22Rv1 (cell line): ENCODE results near the gene C12orf42.
A peak's percentile ranks its signal among the peaks of the same experiment; 100 is the strongest.

ENCODE experiments used
- H3K27ac ChIP-seq: fragments of 450-650 bp; 2 replicates; pipeline ENCODE4 v1.5.1; 2017
- CTCF ChIP-seq: fragments of 450-650 bp; IDR thresholded peaks from 2 replicates; pipeline ENCODE4 v1.5.1; 2017; ENCODE audit warnings: mild to moderate bottlenecking
- ZFX ChIP-seq: fragments of 450-650 bp; IDR thresholded peaks from 2 replicates; pipeline ENCODE4 v1.6.1; 2017; ENCODE audit warnings: antibody characterized with exemption, borderline replicate concordance

The C12orf42 gene

GRCh38 chr12:103495469-103496456 is at the start of gene C12orf42:
Gene C12orf42, minus strand, starts transcription at chr12:103495968. Its CDS starts 17,542 bp downstream, at chr12:103478426.
- TF ChIP-seq CTCF (peak; percentile 76), ZFX (no peak)
- H3K27ac ChIP-seq: no peak within 1 kb of the TSS

GRCh38 chr12:103542078-103542477 is 46.3 kb upstream of the C12orf42 start:
- H3K27ac ChIP-seq: no peak overlapping the region
- TF ChIP-seq CTCF (no peak), ZFX (no peak)

- H3K27ac ChIP-seq: no peak overlapping the region
- no peak for TF ChIP-seq CTCF
- TF ChIP-seq ZFX: no peak
Measured at GRCh38 chr12:103540319-103540718, 44.6 kb upstream of the C12orf42 start.

GRCh38 chr12:103538397-103538796 is 42.6 kb upstream of the C12orf42 start:
- TF ChIP-seq CTCF: no peak
- TF ChIP-seq ZFX: no peak
- no peak overlapping the region for H3K27ac ChIP-seq

- TF ChIP-seq CTCF (no peak), ZFX (no peak)
- H3K27ac ChIP-seq: no peak overlapping the region
Measured at GRCh38 chr12:103530307-103531066, 34.7 kb upstream of the C12orf42 start.

GRCh38 chr12:103529306-103529705 is 33.5 kb upstream of the C12orf42 start:
- no peak overlapping the region for H3K27ac ChIP-seq
- TF ChIP-seq ZFX (no peak), CTCF (no peak)
